Colonic mucosa (tissue), 4 donors: ENCODE measurements around the gene CCDC102B. TPM values are rescaled to one million over a fixed set of nuclear protein-coding genes. Genes with fewer than 3 reads are reported as not detected.

ENCODE experiments used
- DNase-seq: peaks from one replicate; pipeline ENCODE4 v3.0.0-alpha.2; 2020
- H3K27ac ChIP-seq: fragments of 200-600 bp; one replicate; pipeline ENCODE4 v1.8.0; 2021
- H3K27me3 ChIP-seq: fragments of 200-600 bp; one replicate; pipeline ENCODE4 v1.8.0; 2021
- H3K36me3 ChIP-seq: fragments of 200-600 bp; one replicate; pipeline ENCODE4 v1.8.0; 2021
- H3K4me1 ChIP-seq: fragments of 200-600 bp; one replicate; pipeline ENCODE4 v1.8.0; 2021; ENCODE audit warnings: mild to moderate bottlenecking
- H3K4me3 ChIP-seq: fragments of 200-600 bp; one replicate; pipeline ENCODE4 v1.8.0; 2021
- H3K9ac ChIP-seq, 2 donors: one replicate each; pipeline ENCODE4 v1.7.0; 2013; ENCODE audit warnings: control low read depth in 2 of 2, low read depth in 2 of 2, low read length in 2 of 2
- H3K9me3 ChIP-seq: fragments of 200-600 bp; one replicate; pipeline ENCODE4 v1.8.0; 2021
- CTCF ChIP-seq: fragments of 200-600 bp; IDR thresholded peaks from one replicate; pipeline ENCODE4 v1.8.0; 2022; ENCODE audit warnings: antibody characterized with exemption, mild to moderate bottlenecking
- intact Hi-C: fragments of 100-400 bp; cut with DNase I; formaldehyde crosslinking; loops from one replicate; pipeline ENCODE4 v1.14.1; 2022
- total RNA-seq, 2 donors: library from RNA; stranded (reverse); fragmentation: NEBNext Ultra II Directional in 1 of 2; extraction: Animal tissue kit (Norgen Biotek cat#: 25700) in 1 of 2; gene quantifications; one replicate each; pipeline ENCODE4 v1.2.1, GENCODE V29; 2021
- donor health status: healthy.
- donor health status: DM: no; HTN: no; CAD: no.
- donor health status: DM: no; HTN: no; CAD: no.

Gene CCDC102B
- total RNA-seq, 2 donors from 2014 or later, result 1.7 to 3.3 TPM

GRCh38 chr18:69032009-69032408 is 234.1 kb downstream of the CCDC102B start:
- no peak for DNase-seq
- H3K27ac ChIP-seq, result no peak overlapping the region
- H3K27me3 ChIP-seq, result no peaks in the 10 kb centered on the region
- intact Hi-C loops, result no loop called here
- H3K4me1 ChIP-seq, result no peaks in the 10 kb centered on the region
- H3K4me3 ChIP-seq, result no peak overlapping the region
- no peaks in the 10 kb centered on the region for H3K36me3 ChIP-seq
- H3K9ac ChIP-seq, result no peak overlapping the region
- TF ChIP-seq CTCF, result no peak
- no peaks in the 10 kb centered on the region for H3K9me3 ChIP-seq

GRCh38 chr18:69035756-69036155 is 237.9 kb downstream of the CCDC102B start:
- Histone ChIP-seq H3K27me3 (no peaks in the 10 kb centered on the region), H3K9me3 (no peaks in the 10 kb centered on the region), H3K36me3 (no peaks in the 10 kb centered on the region), H3K9ac (no peak overlapping the region), H3K4me3 (no peak overlapping the region), H3K27ac (no peak overlapping the region), H3K4me1 (no peaks in the 10 kb centered on the region)
- no peak for DNase-seq
- TF ChIP-seq CTCF, result no peak
- intact Hi-C loops, result no loop called here

- H3K9ac ChIP-seq, result no peak overlapping the region
- H3K9me3 ChIP-seq, result no peaks in the 10 kb centered on the region
- H3K27ac ChIP-seq, result no peak overlapping the region
- DNase-seq, result no peak
- H3K4me3 ChIP-seq, result no peak overlapping the region
- TF ChIP-seq CTCF, result no peak
- H3K36me3 ChIP-seq, result no peaks in the 10 kb centered on the region
- intact Hi-C loops, result no loop called here
- no peaks in the 10 kb centered on the region for H3K4me1 ChIP-seq
- H3K27me3 ChIP-seq, result no peaks in the 10 kb centered on the region
These were observed 246.3 kb downstream of the CCDC102B start for GRCh38 chr18:69044215-69044614.

- H3K27me3 ChIP-seq, result no peaks in the 10 kb centered on the region
- intact Hi-C loops, result no loop called here
- H3K27ac ChIP-seq, result no peak overlapping the region
- no peak for TF ChIP-seq CTCF
- H3K4me3 ChIP-seq, result no peak overlapping the region
- no peaks in the 10 kb centered on the region for H3K36me3 ChIP-seq
- DNase-seq, result no peak
- H3K9me3 ChIP-seq, result no peaks in the 10 kb centered on the region
- H3K4me1 ChIP-seq, result no peaks in the 10 kb centered on the region
- no peak overlapping the region for H3K9ac ChIP-seq
These were observed 266.2 kb downstream of the CCDC102B start for GRCh38 chr18:69064063-69064462.

GRCh38 chr18:69067048-69067447 is 269.2 kb downstream of the CCDC102B start:
- no peak for DNase-seq
- H3K9ac ChIP-seq, result no peak overlapping the region
- H3K27ac ChIP-seq, result no peak overlapping the region
- H3K4me3 ChIP-seq, result no peak overlapping the region
- no peaks in the 10 kb centered on the region for H3K36me3 ChIP-seq
- intact Hi-C loops, result no loop called here
- no peaks in the 10 kb centered on the region for H3K9me3 ChIP-seq
- H3K27me3 ChIP-seq, result no peaks in the 10 kb centered on the region
- no peak for TF ChIP-seq CTCF
- no peaks in the 10 kb centered on the region for H3K4me1 ChIP-seq

- TF ChIP-seq CTCF, result no peak
- no peak for DNase-seq
- H3K4me1 ChIP-seq, result no peaks in the 10 kb centered on the region
- no peaks in the 10 kb centered on the region for H3K36me3 ChIP-seq
- no peaks in the 10 kb centered on the region for H3K9me3 ChIP-seq
- no peaks in the 10 kb centered on the region for H3K27me3 ChIP-seq
- no peak overlapping the region for H3K27ac ChIP-seq
- H3K4me3 ChIP-seq, result no peak overlapping the region
- no peak overlapping the region for H3K9ac ChIP-seq
- intact Hi-C loops, result no loop called here
These were observed 273.8 kb downstream of the CCDC102B start for GRCh38 chr18:69071680-69072079.
